IMR-90 (cell line): Measurements from ENCODE around the gene WSB1. TPM values are rescaled to one million over a fixed set of nuclear protein-coding genes. Genes with fewer than 3 reads are reported as not detected.

Experiments
- ATAC-seq: fragments of 200-7000 bp; cut with Tn5 transposase; 2 replicates; pipeline ENCODE4 v1.9.1; 2020; ENCODE audit warnings: low read depth, mild to moderate bottlenecking, moderate library complexity
- BruUV-seq: library from RNA; stranded (reverse); fragments of 400-500 nt; replicated peaks from 2 replicates; lab custom pipeline; 2021; lab: Mats Ljungman, UMichigan
- CTCF ChIA-PET: fragments of 300-600 bp; formaldehyde crosslinking; extraction: SDS; loops from one replicate; lab custom pipeline; 2021; ENCODE audit warnings: antibody characterized with exemption; lab: Yijun Ruan, JAX
- POLR2A ChIA-PET: fragments of 300-600 bp; sonication (Branson Sonifier 250); formaldehyde crosslinking; loops from one replicate; lab custom pipeline; 2022; ENCODE audit warnings: antibody characterized with exemption; ENCODE audit not compliant: unreplicated experiment; lab: Charles Lee
- DNase-seq: peaks from one replicate; pipeline ENCODE4 v3.0.0; 2013
- H2AFZ ChIP-seq: replicated peaks from 2 replicates; pipeline ENCODE3; 2013; ENCODE audit warnings: low read length, mild to moderate bottlenecking; ENCODE audit not compliant: poor library complexity
- H2AK5ac ChIP-seq: 2 replicates; pipeline ENCODE4 v1.6.1; 2013; ENCODE audit warnings: low read depth, low read length, inconsistent platforms
- H2AK9ac ChIP-seq: replicated peaks from 2 replicates; pipeline ENCODE3; 2013; ENCODE audit warnings: mild to moderate bottlenecking, low read depth, low read length, moderate library complexity; ENCODE audit not compliant: poor library complexity
- H2BK120ac ChIP-seq: 2 replicates; pipeline ENCODE4 v1.6.1; 2013; ENCODE audit warnings: low read depth, low read length, inconsistent platforms
- H2BK15ac ChIP-seq: 3 replicates; pipeline ENCODE4 v1.6.1; 2013; ENCODE audit warnings: low read depth, low read length, inconsistent platforms
- H2BK20ac ChIP-seq: 2 replicates; pipeline ENCODE4 v1.6.1; 2013; ENCODE audit warnings: low read depth, mild to moderate bottlenecking, inconsistent platforms, low read length, moderate library complexity
- H2BK5ac ChIP-seq: 2 replicates; pipeline ENCODE4 v1.6.1; 2013; ENCODE audit warnings: mild to moderate bottlenecking, low read depth, low read length, inconsistent platforms; ENCODE audit not compliant: poor library complexity, severe bottlenecking
- H3K14ac ChIP-seq: replicated peaks from 2 replicates; pipeline ENCODE4 v1.6.1; 2013; ENCODE audit warnings: low read depth, low read length, inconsistent platforms
- H3K18ac ChIP-seq: 2 replicates; pipeline ENCODE4 v1.6.1; 2013; ENCODE audit warnings: low read depth, low read length, control low read depth
- H3K23ac ChIP-seq: 2 replicates; pipeline ENCODE4 v1.6.1; 2013; ENCODE audit warnings: low read depth, low read length, inconsistent platforms
- H3K27ac ChIP-seq: 2 replicates; pipeline ENCODE4 v1.5.1; 2013; ENCODE audit warnings: mild to moderate bottlenecking, control low read depth, low read length; ENCODE audit not compliant: insufficient read depth
- H3K27me3 ChIP-seq: 2 replicates; pipeline ENCODE4 v1.6.1; 2013; ENCODE audit warnings: low read length; ENCODE audit not compliant: control insufficient read depth, insufficient read depth
- H3K36me3 ChIP-seq: 2 replicates; pipeline ENCODE4 v1.6.1; 2013; ENCODE audit warnings: low read length, mixed read lengths; ENCODE audit not compliant: control insufficient read depth, insufficient read depth
- H3K4ac ChIP-seq: 2 replicates; pipeline ENCODE4 v1.6.1; 2013; ENCODE audit warnings: low read depth, low read length, inconsistent platforms
- H3K4me1 ChIP-seq: 2 replicates; pipeline ENCODE4 v1.6.1; 2013; ENCODE audit warnings: low read length, mixed read lengths; ENCODE audit not compliant: control insufficient read depth, insufficient read depth
- H3K4me2 ChIP-seq: 2 replicates; pipeline ENCODE4 v1.6.1; 2013; ENCODE audit warnings: low read depth, mild to moderate bottlenecking, control low read depth, low read length, moderate library complexity
- H3K4me3 ChIP-seq: 2 replicates; pipeline ENCODE4 v1.5.1; 2013; ENCODE audit warnings: low read depth, mild to moderate bottlenecking, control low read depth, low read length, moderate library complexity; ENCODE audit not compliant: insufficient read depth
- H3K56ac ChIP-seq: 2 replicates; pipeline ENCODE4 v1.6.1; 2013; ENCODE audit warnings: low read length, inconsistent platforms; ENCODE audit not compliant: insufficient read depth; ENCODE audit errors: extremely low read depth
- H3K79me1 ChIP-seq, 2 experiments: 2 replicates each; pipeline ENCODE4 v1.6.1; 2013; ENCODE audit warnings: low read length in 2 of 2, inconsistent platforms in 1 of 2, low read depth in 1 of 2
- H3K9ac ChIP-seq: 2 replicates; pipeline ENCODE4 v1.6.1; 2013; ENCODE audit warnings: low read depth, low read length, control low read depth
- H3K9me1 ChIP-seq: 2 replicates; pipeline ENCODE4 v1.6.1; 2013; ENCODE audit warnings: low read length, inconsistent platforms; ENCODE audit not compliant: insufficient read depth
- H3K9me3 ChIP-seq: 2 replicates; pipeline ENCODE4 v1.6.1; 2013; ENCODE audit warnings: low read length; ENCODE audit not compliant: control insufficient read depth, insufficient read depth
- H4K20me1 ChIP-seq: 2 replicates; pipeline ENCODE4 v1.6.1; 2013; ENCODE audit warnings: low read length, inconsistent platforms; ENCODE audit not compliant: insufficient read depth
- H4K5ac ChIP-seq: 2 replicates; pipeline ENCODE4 v1.6.1; 2013; ENCODE audit warnings: mild to moderate bottlenecking, low read depth, low read length, control low read depth
- H4K8ac ChIP-seq, 2 experiments: 2 replicates each; pipeline ENCODE4 v1.6.1; 2013; ENCODE audit warnings: low read depth in 2 of 2, low read length in 2 of 2, control low read depth in 1 of 2, inconsistent platforms in 1 of 2
- H4K91ac ChIP-seq: 2 replicates; pipeline ENCODE4 v1.6.1; 2013; ENCODE audit warnings: low read depth, low read length, inconsistent platforms; ENCODE audit not compliant: insufficient read depth
- BHLHE40 ChIP-seq: fragments of 150-350 bp; IDR thresholded peaks from 2 replicates; pipeline ENCODE4 v1.6.1; 2016; ENCODE audit warnings: mild to moderate bottlenecking, low read depth, low read length
- CEBPB ChIP-seq: IDR thresholded peaks from 2 replicates; pipeline ENCODE4 v1.6.1; 2012; ENCODE audit warnings: low read depth, low read length, improper control_type of control experiment
- MAZ ChIP-seq: IDR thresholded peaks from 2 replicates; pipeline ENCODE4 v1.6.1; 2012; ENCODE audit warnings: low read depth, mild to moderate bottlenecking, low read length, improper control_type of control experiment, moderate library complexity, borderline replicate concordance
- MXI1 ChIP-seq: IDR thresholded peaks from 2 replicates; pipeline ENCODE4 v1.6.1; 2012; ENCODE audit warnings: low read depth, mild to moderate bottlenecking, low read length, moderate library complexity, borderline replicate concordance
- NFE2L2 ChIP-seq: fragments of 150-350 bp; IDR thresholded peaks from 2 replicates; pipeline ENCODE4 v1.6.1; 2016; ENCODE audit warnings: low read depth, mild to moderate bottlenecking, low read length
- POLR2A ChIP-seq: IDR thresholded peaks from 2 replicates; pipeline ENCODE4 v1.6.1; 2012; ENCODE audit warnings: mild to moderate bottlenecking, low read depth, low read length
- RCOR1 ChIP-seq: IDR thresholded peaks from 2 replicates; pipeline ENCODE4 v1.6.1; 2012; ENCODE audit warnings: mild to moderate bottlenecking, low read length, improper control_type of control experiment; ENCODE audit not compliant: insufficient replicate concordance
- WGBS, 2 experiments: methylation state at CpG; one replicate each; pipeline versions ENCODE4 v1.1.5 to v1.1.7; 2013; ENCODE audit warnings: missing lambda C conversion rate in 2 of 2; ENCODE audit not compliant: insufficient read length in 1 of 2; ENCODE audit errors: extremely low coverage in 2 of 2; 5-methylcytosine and 5-hydroxymethylcytosine counted together
- dilution Hi-C: fragments of 300-500 bp; cut with HindIII; formaldehyde crosslinking; loops from one replicate; pipeline ENCODE4 v1.14.3; 2018; ENCODE audit warnings: low sequenced_read_pairs; ENCODE audit not compliant: unreplicated experiment
- in situ Hi-C: fragments of 300-500 bp; cut with MboI; formaldehyde crosslinking; loops from 3 replicates; pipeline ENCODE4 v1.14.3; 2019; ENCODE audit warnings: low sequenced_read_pairs, inconsistent platforms, mixed read lengths
- intact Hi-C: fragments of 100-400 bp; cut with micrococcal nuclease; formaldehyde crosslinking; loops from 2 replicates; pipeline ENCODE4 v1.10.0; 2022
- polyA plus RNA-seq, 3 experiments: library from polyadenylated mRNA; depleted of rRNA; stranded (reverse); fragments of >200 nt; gene quantifications; 2 replicates each; pipeline ENCODE4 v1.2.3, GENCODE V29; 2012; ENCODE audit warnings: low replicate concordance in 1 of 3
- total RNA-seq: library from RNA; depleted of rRNA; stranded (reverse); fragments of >200 nt; gene quantifications from 2 replicates; pipeline ENCODE4 v1.2.3, GENCODE V29; 2012
- TF ChIP-seq, protein P1 (sequence below): fragments of 150-350 bp; IDR thresholded peaks from 2 replicates; pipeline ENCODE4 v1.6.1; 2017; ENCODE audit warnings: mild to moderate bottlenecking, antibody characterized with exemption, low read length, low read depth

The WSB1 gene
- total and polyA plus RNA-seq, 2 of the 4 experiments (the other 2 are of a cell fraction) = 140 to 266 TPM

DNA sequence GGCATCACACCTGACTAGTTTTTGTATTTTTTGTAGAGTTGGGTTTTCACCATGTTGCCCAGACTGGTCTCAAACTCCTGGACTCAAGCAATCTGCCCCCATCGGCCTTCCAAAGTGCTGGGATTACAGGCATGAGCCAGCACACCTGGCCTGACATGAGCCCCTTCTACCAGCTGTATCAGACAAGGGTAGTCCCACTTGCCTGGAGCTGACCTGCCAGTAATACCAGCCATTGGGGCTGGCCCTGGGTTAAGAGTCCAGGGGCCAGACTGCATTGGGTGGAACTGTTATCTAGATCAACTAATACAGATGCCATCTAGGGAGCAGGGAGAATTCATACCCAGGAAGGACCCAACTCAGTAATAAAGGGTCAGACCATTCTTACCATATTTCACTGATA, 28.1 kb downstream of the WSB1 start:
- Histone ChIP-seq H3K4me1 (peaks cover 9% of the 10 kb centered on the region), H2AFZ (no peak overlapping the region), H2BK15ac (no peak overlapping the region), H3K23ac (no peak overlapping the region), H3K79me1 (no peaks in the 10 kb centered on the region; a peak in 1 of 4 replicates), H3K4ac (no peak overlapping the region), H3K56ac (no peak overlapping the region), H3K36me3 (peaks cover 5% of the 10 kb centered on the region), H3K9ac (no peak overlapping the region), H3K27ac (no peak overlapping the region), H3K18ac (no peak overlapping the region), H3K14ac (no peak overlapping the region), H2AK5ac (no peak overlapping the region), H4K20me1 (no peaks in the 10 kb centered on the region; the same call in 1 of the 2 replicates), H2BK20ac (no peak overlapping the region), H3K4me2 (no peak overlapping the region), H4K8ac (no peak overlapping the region), H2AK9ac (no peak overlapping the region), H3K9me1 (peaks cover 7% of the 10 kb centered on the region; the same call in 1 of the 2 replicates), H3K9me3 (no peaks in the 10 kb centered on the region), H3K4me3 (no peak overlapping the region), H4K5ac (no peak overlapping the region), H2BK120ac (no peak overlapping the region), H3K27me3 (no peaks in the 10 kb centered on the region), H2BK5ac (no peak overlapping the region), H4K91ac (no peak overlapping the region)
- no peak for ATAC-seq
- WGBS, 2 experiments = no CpG with 5 or more reads among the region's 1 CpG
- dilution Hi-C loops (no loop called here), in situ Hi-C loops (no loop called here), intact Hi-C loops (no loop called here)
- TF ChIP-seq MXI1 (no peak), NFE2L2 (no peak), RCOR1 (no peak), POLR2A (no peak), MAZ (no peak), BHLHE40 (no peak), CEBPB (no peak)
- TF ChIP-seq, protein P1, sequence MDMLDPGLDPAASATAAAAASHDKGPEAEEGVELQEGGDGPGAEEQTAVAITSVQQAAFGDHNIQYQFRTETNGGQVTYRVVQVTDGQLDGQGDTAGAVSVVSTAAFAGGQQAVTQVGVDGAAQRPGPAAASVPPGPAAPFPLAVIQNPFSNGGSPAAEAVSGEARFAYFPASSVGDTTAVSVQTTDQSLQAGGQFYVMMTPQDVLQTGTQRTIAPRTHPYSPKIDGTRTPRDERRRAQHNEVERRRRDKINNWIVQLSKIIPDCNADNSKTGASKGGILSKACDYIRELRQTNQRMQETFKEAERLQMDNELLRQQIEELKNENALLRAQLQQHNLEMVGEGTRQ = no peak
- ChIA-PET CTCF (interaction anchor here (1.8 kb wide), 1 partner anchor 86 kb away, joined by 7 read pairs; no protein-coding TSS in a partner anchor), POLR2A (interaction anchor here (0.5 kb wide), 1 partner anchor 31 kb away, joined by 3 read pairs; no protein-coding TSS in a partner anchor)
- no TSS peak for BruUV-seq
- DNase-seq = no peak
